ENCODE data around the gene OR5C1. TPM values are rescaled to one million over a fixed set of nuclear protein-coding genes. Genes with fewer than 3 reads are reported as not detected.

The OR5C1 gene
- total RNA-seq, 1 experiment from 2014 or later = not detected

Other genes starting within 250 kb of the OR5C1 start
- not detected in 3 replicates for gene OR1N2, start 235.8 kb upstream of the OR5C1 start, total RNA-seq (2021)
- gene OR1L8, start 205.5 kb upstream of the OR5C1 start, total RNA-seq (2021) = not detected in 3 replicates
- gene OR1Q1, start 174.2 kb upstream of the OR5C1 start, total RNA-seq (2021) = not detected in 3 replicates
- gene OR1B1, start 131.3 kb upstream of the OR5C1 start, total RNA-seq (2021) = not detected in 3 replicates
- gene OR1L1, start 127.2 kb upstream of the OR5C1 start, total RNA-seq (2021) = not detected in 3 replicates
- gene OR1L3, start 113.8 kb upstream of the OR5C1 start, total RNA-seq (2021) = not detected in 3 replicates
- not detected in 3 replicates for gene OR1L4, start 64.9 kb upstream of the OR5C1 start, total RNA-seq (2021)
- gene OR1L6, start 46.6 kb upstream of the OR5C1 start, total RNA-seq (2021) = not detected in 3 replicates
- not detected in 3 replicates for gene OR1K1, start 11.2 kb downstream of the OR5C1 start, total RNA-seq (2021)
- 19.4 to 21.7 TPM (median 20.5 TPM) in 3 replicates for gene PDCL, start 39.7 kb downstream of the OR5C1 start, total RNA-seq (2021)
- gene RC3H2, start 116.4 kb downstream of the OR5C1 start, total RNA-seq (2021) = 36.0 to 38.3 TPM (median 37.5 TPM) in 3 replicates
- gene ZBTB6, start 124.4 kb downstream of the OR5C1 start, total RNA-seq (2021) = 8.2 to 9.6 TPM (median 9.0 TPM) in 3 replicates
- 6.3 to 7.8 TPM (median 7.3 TPM) in 3 replicates for gene ZBTB26, start 142.6 kb downstream of the OR5C1 start, total RNA-seq (2021)
- gene RABGAP1, start 152.1 kb downstream of the OR5C1 start, total RNA-seq (2021) = 38.1 to 42.9 TPM (median 41.1 TPM) in 3 replicates
- 0.63 to 0.66 TPM in 2 of 3 replicates, not detected in the other for gene GPR21, start 244.7 kb downstream of the OR5C1 start, total RNA-seq (2021)